ENCODE data around the gene WDR82.

Gene WDR82

GRCh38 chr3:52253314-52254304 lies 24.8 kb downstream of the WDR82 start:
- peak; percentile 66 for DNase-seq

GRCh38 chr3:52250122-52250521 lies 28.3 kb downstream of the WDR82 start:
- DNase-seq: no peak

GRCh38 chr3:52249683-52250082 lies 28.8 kb downstream of the WDR82 start:
- DNase-seq: no peak

GRCh38 chr3:52248816-52249547 lies 29.5 kb downstream of the WDR82 start:
- no peak for DNase-seq

GRCh38 chr3:52248165-52248541 lies 30.3 kb downstream of the WDR82 start:
- no peak for DNase-seq

GRCh38 chr3:52247409-52248164 lies 30.9 kb downstream of the WDR82 start:
- DNase-seq: no peak

- DNase-seq: no peak
Measured at GRCh38 chr3:52246728-52247408, 31.6 kb downstream of the WDR82 start.

- DNase-seq: no peak
Measured at GRCh38 chr3:52246264-52246620, 32.2 kb downstream of the WDR82 start.

GRCh38 chr3:52245322-52246263 lies 32.9 kb downstream of the WDR82 start, which contains the start of gene PPM1M:
PPM1M (plus strand) TSS chr3:52245759; CDS start chr3:52245825, 66 bp downstream.
- DNase-seq: peak; percentile 50

GRCh38 chr3:52243791-52244628 lies 34.4 kb downstream of the WDR82 start:
- no peak for DNase-seq

- DNase-seq: no peak
Measured at GRCh38 chr3:52242039-52242438, 36.4 kb downstream of the WDR82 start.

- no peak for DNase-seq
Measured at GRCh38 chr3:52240886-52241370, 37.5 kb downstream of the WDR82 start.

GRCh38 chr3:52240059-52240885 lies 38.2 kb downstream of the WDR82 start:
- DNase-seq: peak; percentile 44

GRCh38 chr3:52238761-52239701 lies 39.4 kb downstream of the WDR82 start, which contains the start of gene TWF2:
TWF2 (minus strand) TSS chr3:52239158; CDS start chr3:52239016, 142 bp downstream.
- peak; percentile 74 for DNase-seq

- DNase-seq: no peak
Measured at GRCh38 chr3:52238193-52238760, 40.2 kb downstream of the WDR82 start.

- no peak for DNase-seq
Measured at GRCh38 chr3:52237657-52238172, 40.7 kb downstream of the WDR82 start.

GRCh38 chr3:52237006-52237656 lies 41.3 kb downstream of the WDR82 start:
- DNase-seq: no peak
